Thyroid gland (tissue), 4 donors: ENCODE measurements around the gene REEP1.

Experiments
- CTCF ChIP-seq, 6 experiments: fragments of 200-600 bp in 3 of 6; fragments of 450-650 bp in 3 of 6; sonication (generic) in 3 of 6; IDR thresholded peaks; one replicate each; pipeline ENCODE4 v1.5.1; 2016 to 2019; ENCODE audit warnings: antibody characterized with exemption in 6 of 6, mild to moderate bottlenecking in 2 of 6, inconsistent platforms in 1 of 6, moderate library complexity in 1 of 6
- POLR2A ChIP-seq, 2 donors: fragments of 450-650 bp; IDR thresholded peaks; one replicate each; pipeline ENCODE4 v1.6.1; 2017; ENCODE audit warnings: antibody characterized with exemption in 2 of 2, mild to moderate bottlenecking in 2 of 2, moderate library complexity in 1 of 2

- TF ChIP-seq CTCF (IDR thresholded peaks at IDR 0.05) (no peak), POLR2A (IDR thresholded peaks at IDR 0.05) (no peak)
Measured at GRCh38 chr2:86238354-86238753, 99.1 kb downstream of the REEP1 start.
